ENCODE measurements around the gene SLC25A12.

The SLC25A12 gene

GRCh38 chr2:171919453-171919852, 25.4 kb upstream of the SLC25A12 start:
- peaks cover 22% of the 10 kb centered on the region for H3K79me2 ChIP-seq (ENCODE audit: control insufficient read depth, low read length)
- no peak overlapping the region for H3K27ac ChIP-seq (ENCODE audit: low read depth, low read length)
- peaks cover 21% of the 10 kb centered on the region for H3K4me1 ChIP-seq (ENCODE audit: control insufficient read depth, low read length)
- no peaks in the 10 kb centered on the region for H3K27me3 ChIP-seq (ENCODE audit: control insufficient read depth, low read length)
- H3K9me2 ChIP-seq (replicated peaks; ENCODE audit: control insufficient read depth, low read length): no peaks in the 10 kb centered on the region
- no peak overlapping the region for H3K4me2 ChIP-seq (ENCODE audit: low read length)
- no peak overlapping the region for H3K4me3 ChIP-seq (ENCODE audit: low read length)
- no peaks in the 10 kb centered on the region for H3K9me3 ChIP-seq (ENCODE audit: control insufficient read depth, insufficient read depth, low read length)
- peaks cover 11% of the 10 kb centered on the region; the same call in 1 of the 2 replicates for H3K36me3 ChIP-seq (ENCODE audit: control insufficient read depth, low read length)
- H4K20me1 ChIP-seq (ENCODE audit: control insufficient read depth, insufficient read depth, low read depth, low read length): no peaks in the 10 kb centered on the region
- no peak for TF ChIP-seq EZH2phosphoT487 (IDR thresholded peaks at IDR 0.05; ENCODE audit: borderline replicate concordance, low read length)
- no peak for TF ChIP-seq CTCF (IDR thresholded peaks at IDR 0.05; ENCODE audit: low read depth, low read length, poor library complexity, severe bottlenecking)
- no peaks in the 10 kb centered on the region for H3F3A ChIP-seq (ENCODE audit: control insufficient read depth, insufficient read depth)

GRCh38 chr2:171913517-171913916, 19.5 kb upstream of the SLC25A12 start:
- Histone ChIP-seq H3K27ac (ENCODE audit: low read depth, low read length) (no peak overlapping the region), H3K4me2 (ENCODE audit: low read length) (no peak overlapping the region), H3K36me3 (ENCODE audit: control insufficient read depth, low read length) (no peaks in the 10 kb centered on the region)

GRCh38 chr2:171910494-171910893, 16.4 kb upstream of the SLC25A12 start:
- Histone ChIP-seq H3K9me2 (replicated peaks; ENCODE audit: control insufficient read depth, low read length) (no peaks in the 10 kb centered on the region), H3K4me1 (ENCODE audit: control insufficient read depth, low read length) (no peaks in the 10 kb centered on the region), H3K27me3 (ENCODE audit: control insufficient read depth, low read length) (0 out of 2 replicates have a peak, but pooled peaks cover 2% of the 10 kb centered on the region), H3K27ac (ENCODE audit: low read depth, low read length) (no peak overlapping the region), H3F3A (ENCODE audit: control insufficient read depth, insufficient read depth) (no peaks in the 10 kb centered on the region), H3K9me3 (ENCODE audit: control insufficient read depth, insufficient read depth, low read length) (no peaks in the 10 kb centered on the region), H4K20me1 (ENCODE audit: control insufficient read depth, insufficient read depth, low read depth, low read length) (no peaks in the 10 kb centered on the region), H3K4me3 (ENCODE audit: low read length) (no peak overlapping the region), H3K4me2 (ENCODE audit: low read length) (no peak overlapping the region), H3K79me2 (ENCODE audit: control insufficient read depth, low read length) (no peaks in the 10 kb centered on the region), H3K36me3 (ENCODE audit: control insufficient read depth, low read length) (no peaks in the 10 kb centered on the region)
- TF ChIP-seq EZH2phosphoT487 (IDR thresholded peaks at IDR 0.05; ENCODE audit: borderline replicate concordance, low read length): no peak
- TF ChIP-seq CTCF (IDR thresholded peaks at IDR 0.05; ENCODE audit: low read depth, low read length, poor library complexity, severe bottlenecking): no peak

More at GRCh38 chr2:171913517-171913916, 19.5 kb upstream of the SLC25A12 start:
- no peaks in the 10 kb centered on the region for H3K9me3 ChIP-seq (ENCODE audit: control insufficient read depth, insufficient read depth, low read length)
- 0 out of 2 replicates have a peak, but pooled peaks cover 2% of the 10 kb centered on the region for H3K27me3 ChIP-seq (ENCODE audit: control insufficient read depth, low read length)
- H4K20me1 ChIP-seq (ENCODE audit: control insufficient read depth, insufficient read depth, low read depth, low read length): no peaks in the 10 kb centered on the region
- no peak overlapping the region for H3K4me3 ChIP-seq (ENCODE audit: low read length)
- no peaks in the 10 kb centered on the region for H3K9me2 ChIP-seq (replicated peaks; ENCODE audit: control insufficient read depth, low read length)
- H3K4me1 ChIP-seq (ENCODE audit: control insufficient read depth, low read length): no peaks in the 10 kb centered on the region
- no peaks in the 10 kb centered on the region for H3F3A ChIP-seq (ENCODE audit: control insufficient read depth, insufficient read depth)
- H3K79me2 ChIP-seq (ENCODE audit: control insufficient read depth, low read length): no peaks in the 10 kb centered on the region
- TF ChIP-seq CTCF (IDR thresholded peaks at IDR 0.05; ENCODE audit: low read depth, low read length, poor library complexity, severe bottlenecking): no peak
- TF ChIP-seq EZH2phosphoT487 (IDR thresholded peaks at IDR 0.05; ENCODE audit: borderline replicate concordance, low read length): no peak
